ENCODE measurements around the gene SEMA3F. TPM values are rescaled to one million over a fixed set of nuclear protein-coding genes. Genes with fewer than 3 reads are reported as not detected.
A peak's percentile ranks its signal among the peaks of the same experiment; 100 is the strongest.

The SEMA3F gene
- total RNA-seq, 1 donor = 1.1 TPM

- no peak for DNase-seq (ENCODE audit: low read depth in 2 of 3, low spot score in 2 of 3)
Measured at GRCh38 chr3:50155491-50155878, 361 bp downstream of the SEMA3F start.

- DNase-seq (ENCODE audit: low read depth in 2 of 3, low spot score in 2 of 3) = no peak
Measured at GRCh38 chr3:50155891-50156290, 767 bp downstream of the SEMA3F start.

- DNase-seq (ENCODE audit: low read depth in 2 of 3, low spot score in 2 of 3) = no peak
Measured at GRCh38 chr3:50156549-50157493, 1.7 kb downstream of the SEMA3F start.

- peak in 1 of 3 donors; percentile 28 for DNase-seq (ENCODE audit: low read depth in 2 of 3, low spot score in 2 of 3)
Measured at GRCh38 chr3:50157827-50158529, 2.9 kb downstream of the SEMA3F start.

- no peak for DNase-seq (ENCODE audit: low read depth in 2 of 3, low spot score in 2 of 3)
Measured at GRCh38 chr3:50158530-50159146, 3.5 kb downstream of the SEMA3F start.

- DNase-seq (ENCODE audit: low read depth in 2 of 3, low spot score in 2 of 3) = no peak
Measured at GRCh38 chr3:50160561-50160983, 5.4 kb downstream of the SEMA3F start.

- DNase-seq (ENCODE audit: low read depth in 2 of 3, low spot score in 2 of 3) = no peak
Measured at GRCh38 chr3:50161320-50161719, 6.2 kb downstream of the SEMA3F start.

- DNase-seq (ENCODE audit: low read depth in 2 of 3, low spot score in 2 of 3) = no peak
Measured at GRCh38 chr3:50162034-50162883, 7.1 kb downstream of the SEMA3F start.

GRCh38 chr3:50163572-50164455, 8.7 kb downstream of the SEMA3F start:
- no peak for DNase-seq (ENCODE audit: low read depth in 2 of 3, low spot score in 2 of 3)

- DNase-seq (ENCODE audit: low read depth in 2 of 3, low spot score in 2 of 3) = no peak
Measured at GRCh38 chr3:50164481-50164880, 9.4 kb downstream of the SEMA3F start.

GRCh38 chr3:50164984-50165909, 10.1 kb downstream of the SEMA3F start:
- DNase-seq (ENCODE audit: low read depth in 2 of 3, low spot score in 2 of 3) = no peak

GRCh38 chr3:50165910-50166538, 10.9 kb downstream of the SEMA3F start:
- no peak for DNase-seq (ENCODE audit: low read depth in 2 of 3, low spot score in 2 of 3)

GRCh38 chr3:50166620-50167019, 11.5 kb downstream of the SEMA3F start:
- DNase-seq (ENCODE audit: low read depth in 2 of 3, low spot score in 2 of 3) = no peak

GRCh38 chr3:50167069-50167840, 12.1 kb downstream of the SEMA3F start:
- DNase-seq (ENCODE audit: low read depth in 2 of 3, low spot score in 2 of 3) = no peak

- DNase-seq (ENCODE audit: low read depth in 2 of 3, low spot score in 2 of 3) = no peak
Measured at GRCh38 chr3:50167841-50168209, 12.7 kb downstream of the SEMA3F start.

GRCh38 chr3:50168388-50168787, 13.3 kb downstream of the SEMA3F start:
- no peak for DNase-seq (ENCODE audit: low read depth in 2 of 3, low spot score in 2 of 3)

GRCh38 chr3:50168791-50169190, 13.7 kb downstream of the SEMA3F start:
- DNase-seq (ENCODE audit: low read depth in 2 of 3, low spot score in 2 of 3) = no peak

Data from hematopoietic multipotent progenitor cell (in vitro differentiated cells).